Measurements from ENCODE around the gene HOXA5. TPM values are rescaled to one million over a fixed set of nuclear protein-coding genes. Genes with fewer than 3 reads are reported as not detected.

The HOXA5 gene
- total RNA-seq (2014; rRNA removed; shearing (Covaris generic)): 13.1 and 25.2 TPM in 2 replicates

DNA sequence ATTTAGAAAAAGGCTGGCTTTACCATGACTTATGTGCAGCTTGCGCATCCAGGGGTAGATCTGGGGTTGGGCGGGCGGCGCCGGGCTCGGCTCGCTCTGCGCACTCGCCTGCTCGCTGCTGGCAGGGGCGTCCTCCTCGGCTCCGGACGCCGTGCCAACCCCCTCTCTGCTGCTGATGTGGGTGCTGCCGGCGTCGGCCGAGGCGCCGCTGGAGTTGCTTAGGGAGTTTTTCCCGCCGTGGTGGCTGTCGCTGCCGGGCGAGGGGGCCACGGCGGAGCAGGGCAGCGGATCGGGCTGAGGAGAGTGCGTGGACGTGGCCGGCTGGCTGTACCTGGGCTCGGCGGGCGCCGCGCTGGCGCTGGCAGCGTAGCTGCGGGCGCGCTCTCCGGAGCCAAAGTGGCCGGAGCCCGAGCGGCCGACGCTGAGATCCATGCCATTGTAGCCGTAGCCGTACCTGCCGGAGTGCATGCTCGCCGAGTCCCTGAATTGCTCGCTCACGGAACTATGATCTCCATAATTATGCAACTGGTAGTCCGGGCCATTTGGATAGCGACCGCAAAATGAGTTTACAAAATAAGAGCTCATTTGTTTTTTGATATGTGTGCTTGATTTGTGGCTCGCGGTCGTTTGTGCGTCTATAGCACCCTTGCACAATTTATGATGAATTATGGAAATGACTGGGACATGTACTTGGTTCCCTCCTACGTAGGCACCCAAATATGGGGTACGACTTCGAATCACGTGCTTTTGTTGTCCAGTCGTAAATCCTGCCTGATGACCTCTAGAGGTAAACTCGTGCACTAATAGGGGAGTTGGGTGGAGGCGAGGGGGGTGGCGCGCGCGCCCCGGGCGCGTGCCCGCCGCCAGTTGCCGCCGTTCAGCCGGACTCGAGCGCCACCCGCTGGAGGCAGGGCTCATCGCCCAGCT lies at the start of gene HOXA5:
Gene HOXA5 (minus strand): TSS at position 659 of the 927 bp plus-strand sequence. CDS start 74 bp downstream, at position 585.

DNA sequence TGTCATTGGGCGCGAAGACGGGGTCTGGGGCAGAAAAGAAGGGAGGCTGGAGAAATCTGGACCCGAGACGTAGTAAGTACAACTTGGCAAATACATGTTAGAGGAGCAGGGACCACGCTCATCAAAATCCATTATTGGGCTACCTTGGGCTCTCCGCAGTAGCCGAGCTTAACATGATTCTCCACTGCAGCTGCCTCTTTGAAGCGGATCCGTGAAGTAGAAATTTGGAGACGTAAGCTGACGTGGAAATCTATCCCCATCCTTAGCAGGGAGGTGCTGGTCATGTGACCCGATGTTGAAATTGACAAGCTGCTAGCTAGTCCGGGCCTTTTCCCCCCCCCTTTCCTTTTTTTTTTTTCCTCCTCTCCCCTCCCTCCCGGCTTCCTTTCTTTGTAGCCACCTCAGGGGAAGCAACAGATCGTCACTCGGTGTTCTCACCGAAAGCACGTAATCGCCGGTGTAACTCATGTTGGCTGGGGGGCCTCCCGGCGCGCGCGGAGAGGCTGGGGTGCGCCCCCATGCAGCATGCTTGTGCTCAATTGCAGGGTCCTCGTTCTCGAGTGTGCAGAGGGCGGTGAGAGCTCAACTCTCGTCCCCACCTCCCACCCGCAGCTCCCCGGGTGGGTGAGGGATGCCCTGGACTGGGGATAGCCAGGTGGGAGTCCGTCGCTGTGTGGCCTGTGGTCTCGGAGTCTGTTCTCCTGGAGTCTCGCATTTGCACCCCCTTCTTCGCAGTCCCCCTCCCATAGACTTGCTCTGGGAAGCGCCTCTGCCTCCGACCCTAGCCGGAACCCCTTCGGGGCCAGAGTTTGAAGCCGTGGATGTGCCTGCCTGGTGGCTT lies 41.8 kb upstream of the HOXA5 start, which contains the start of gene HOXA11:
Gene HOXA11 (minus strand): TSS at position 220 of the 841 bp plus-strand sequence. CDS start 88 bp downstream, at position 132.

DNA sequence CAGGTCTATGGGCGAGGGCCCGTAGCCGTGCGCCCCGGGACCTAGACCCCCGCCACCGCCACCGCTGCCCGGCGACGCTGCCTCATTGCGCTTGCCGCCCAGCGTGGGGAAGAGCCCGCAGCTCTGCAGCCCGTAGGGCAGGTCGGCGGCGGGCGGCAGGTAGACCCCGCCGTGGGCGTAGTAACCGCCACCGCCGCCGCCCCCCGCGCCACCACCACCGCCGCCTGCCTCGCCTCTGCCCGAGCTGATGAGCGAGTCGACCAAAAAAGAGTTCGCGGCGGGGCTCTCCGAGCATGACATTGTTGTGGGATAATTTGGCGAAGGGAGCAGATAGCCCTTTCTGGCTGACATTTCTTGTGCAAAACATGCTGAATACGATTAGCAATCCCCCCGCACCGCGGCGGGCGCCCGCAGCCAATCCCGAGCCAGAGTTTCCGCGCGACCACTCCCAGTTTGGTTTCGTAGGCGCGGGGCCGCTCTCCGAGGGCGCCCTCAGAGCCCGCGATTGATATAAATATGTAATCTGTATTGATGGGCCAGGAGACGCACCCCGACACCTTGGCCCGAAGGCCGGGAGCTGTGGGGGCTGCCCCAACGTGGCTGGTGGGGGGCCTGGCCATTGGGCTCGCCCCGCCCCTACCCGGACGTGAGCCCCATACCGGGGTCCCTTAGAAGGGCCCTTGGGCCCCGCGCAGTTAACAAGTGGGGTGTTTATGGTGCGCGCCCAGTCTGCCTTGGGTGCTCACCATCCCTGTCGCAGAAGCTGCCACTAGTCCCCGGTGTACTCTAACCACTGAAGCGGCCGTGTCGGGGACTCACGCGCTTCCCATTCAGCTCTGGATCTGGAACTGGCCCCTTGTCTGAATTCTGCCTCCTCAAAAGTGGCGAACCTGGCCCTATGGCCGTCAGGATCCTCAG lies 30.7 kb upstream of the HOXA5 start, which contains the start of gene HOXA10:
Gene HOXA10 (minus strand): TSS at position 365 of the 918 bp plus-strand sequence. CDS start 14 bp downstream, at position 351.

DNA sequence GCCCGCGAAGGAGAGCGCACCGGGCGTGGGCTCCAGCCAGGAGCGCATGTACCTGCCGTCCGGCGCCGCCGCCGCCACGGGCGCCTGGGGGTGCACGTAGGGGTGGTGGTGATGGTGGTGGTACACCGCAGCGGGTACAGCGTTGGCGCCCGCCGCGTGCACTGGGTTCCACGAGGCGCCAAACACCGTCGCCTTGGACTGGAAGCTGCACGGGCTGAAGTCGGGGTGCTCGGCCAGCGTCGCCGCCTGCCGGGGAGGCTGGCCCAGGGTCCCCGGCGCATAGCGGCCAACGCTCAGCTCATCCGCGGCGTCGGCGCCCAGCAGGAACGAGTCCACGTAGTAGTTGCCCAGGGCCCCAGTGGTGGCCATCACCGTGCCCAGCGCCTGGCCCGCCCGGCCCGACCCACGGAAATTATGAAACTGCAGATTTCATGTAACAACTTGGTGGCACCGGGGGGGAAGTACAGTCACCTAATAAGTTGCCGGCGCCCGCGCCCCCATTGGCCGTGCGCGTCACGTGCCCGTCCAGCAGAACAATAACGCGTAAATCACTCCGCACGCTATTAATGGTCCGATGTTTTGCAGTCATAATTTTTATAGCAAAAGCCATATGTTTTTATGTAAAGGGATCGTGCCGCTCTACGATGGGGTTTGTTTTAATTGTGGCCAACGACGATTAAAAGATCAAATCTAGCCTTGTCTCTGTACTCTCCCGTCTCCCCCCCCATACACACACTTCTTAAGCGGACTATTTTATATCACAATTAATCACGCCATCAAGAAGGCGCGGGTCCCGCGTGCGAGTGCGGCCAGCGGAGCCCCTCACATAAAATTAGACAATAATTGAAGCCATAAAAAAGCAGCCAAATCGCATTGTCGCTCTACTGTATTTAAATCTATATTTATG lies 21.9 kb upstream of the HOXA5 start, which contains the start of gene HOXA9:
Gene HOXA9 (minus strand): TSS at position 449 of the 907 bp plus-strand sequence. CDS start 80 bp downstream, at position 369.

DNA sequence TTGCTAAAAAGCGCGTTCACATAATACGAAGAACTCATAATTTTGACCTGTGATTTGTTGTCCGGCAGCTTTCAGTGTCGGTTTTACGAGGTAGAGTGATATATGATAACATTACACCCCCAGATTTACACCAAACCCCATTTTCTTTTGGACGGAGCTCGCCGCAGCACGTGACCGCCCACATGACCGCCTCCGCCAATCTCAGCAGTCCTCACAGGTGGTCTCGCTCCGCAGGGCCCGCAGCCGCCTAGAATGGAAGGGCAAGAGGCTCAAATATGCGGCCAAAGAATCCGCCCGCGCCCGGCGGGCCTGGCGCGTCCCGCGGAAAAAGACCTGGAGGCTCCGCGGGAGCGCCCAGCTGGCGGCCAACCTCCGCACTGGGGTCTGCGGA lies 13.0 kb upstream of the HOXA5 start, which contains the start of gene HOXA7:
Gene HOXA7 (minus strand): TSS at position 168 of the 391 bp plus-strand sequence. CDS start 130 bp downstream, at position 38.

DNA sequence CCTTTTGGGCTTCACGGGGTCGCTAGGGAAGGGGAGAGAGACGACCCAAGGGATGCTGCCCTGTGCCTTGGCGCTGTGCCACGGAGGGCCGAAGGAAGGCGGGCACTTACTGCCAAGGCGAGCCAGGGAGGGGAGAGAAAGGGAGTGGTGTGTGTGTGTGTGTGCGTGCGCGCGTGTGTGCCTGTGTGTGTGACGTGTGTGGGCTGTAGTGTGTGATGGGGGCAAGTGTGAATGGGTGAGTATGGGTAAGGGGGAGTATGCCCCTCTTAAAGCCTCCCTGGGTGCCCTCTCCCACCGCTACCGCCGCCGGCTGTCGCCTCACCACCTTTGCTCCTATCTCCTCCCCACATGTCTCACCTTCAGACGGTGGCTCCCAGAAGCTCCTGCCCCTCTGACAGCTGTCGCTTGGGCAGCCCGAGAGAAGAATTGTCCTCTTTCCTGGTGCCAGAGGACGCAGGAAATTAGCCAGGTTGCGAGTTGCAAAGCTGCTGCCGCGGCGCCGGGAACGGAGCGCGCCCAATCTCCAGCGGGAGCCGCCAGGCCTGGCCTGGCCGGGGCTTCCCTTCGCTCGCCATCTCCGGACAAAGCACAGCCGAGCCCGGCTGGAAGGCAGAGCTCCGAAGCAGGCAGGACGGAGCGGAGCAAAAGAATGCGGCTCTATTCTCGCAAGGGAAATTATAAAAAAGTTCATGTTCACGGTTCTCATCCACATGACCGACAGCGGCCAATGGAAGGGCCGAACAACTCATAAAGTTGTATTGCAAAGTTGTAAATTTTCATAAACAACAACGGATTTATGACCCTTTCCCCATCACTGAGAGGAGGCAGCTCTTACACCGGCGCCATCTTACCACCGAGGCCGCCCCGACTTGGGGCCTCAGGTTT lies 8.7 kb upstream of the HOXA5 start, which contains the start of gene HOXA3:
Gene HOXA3 (minus strand): TSS at position 653 of the 885 bp plus-strand sequence. CDS start 41,943 bp downstream, outside the sequence.

DNA sequence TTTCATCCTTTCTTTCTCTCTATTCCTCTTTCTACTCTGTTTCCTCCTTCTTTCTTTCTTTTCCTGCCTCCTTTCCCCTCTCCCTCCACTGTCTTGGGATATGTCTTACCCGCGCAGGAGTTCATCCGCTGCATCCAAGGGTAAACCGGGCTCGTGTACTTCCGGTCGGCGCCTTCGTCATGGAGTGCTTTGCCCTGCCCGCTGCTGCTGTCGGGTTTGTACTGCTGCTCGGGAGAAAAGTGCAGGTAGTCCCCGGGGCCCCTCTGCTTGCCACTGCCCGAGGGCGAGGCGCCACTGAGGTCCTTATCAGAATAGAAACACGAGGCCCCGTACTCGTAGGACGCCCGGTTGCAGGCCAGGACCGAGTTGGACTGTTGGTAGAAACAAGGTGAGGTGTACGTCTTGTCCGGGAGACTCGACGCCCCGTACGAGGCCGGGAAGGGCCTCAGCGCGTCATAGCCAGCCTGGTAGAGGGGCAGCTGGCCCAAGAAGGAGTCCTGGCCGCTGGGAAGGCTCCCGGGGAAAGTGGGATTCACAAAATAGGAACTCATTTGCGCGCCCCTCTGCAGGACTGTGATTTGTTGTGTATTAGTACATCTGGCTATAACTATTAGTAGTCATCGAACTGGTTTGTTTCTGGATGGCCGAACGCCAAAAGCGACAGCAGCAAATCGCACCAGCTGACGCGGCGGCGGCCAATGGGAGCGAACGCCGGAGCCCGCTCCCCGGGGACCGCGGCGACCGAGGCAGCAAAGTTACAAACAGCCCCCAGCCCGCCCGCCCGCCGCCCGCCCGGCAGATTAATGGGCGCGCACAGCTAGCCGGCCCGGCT lies 3.9 kb upstream of the HOXA5 start, which contains the start of gene HOXA6:
Gene HOXA6 (minus strand): TSS at position 576 of the 832 bp plus-strand sequence. CDS start 25 bp downstream, at position 551.

DNA sequence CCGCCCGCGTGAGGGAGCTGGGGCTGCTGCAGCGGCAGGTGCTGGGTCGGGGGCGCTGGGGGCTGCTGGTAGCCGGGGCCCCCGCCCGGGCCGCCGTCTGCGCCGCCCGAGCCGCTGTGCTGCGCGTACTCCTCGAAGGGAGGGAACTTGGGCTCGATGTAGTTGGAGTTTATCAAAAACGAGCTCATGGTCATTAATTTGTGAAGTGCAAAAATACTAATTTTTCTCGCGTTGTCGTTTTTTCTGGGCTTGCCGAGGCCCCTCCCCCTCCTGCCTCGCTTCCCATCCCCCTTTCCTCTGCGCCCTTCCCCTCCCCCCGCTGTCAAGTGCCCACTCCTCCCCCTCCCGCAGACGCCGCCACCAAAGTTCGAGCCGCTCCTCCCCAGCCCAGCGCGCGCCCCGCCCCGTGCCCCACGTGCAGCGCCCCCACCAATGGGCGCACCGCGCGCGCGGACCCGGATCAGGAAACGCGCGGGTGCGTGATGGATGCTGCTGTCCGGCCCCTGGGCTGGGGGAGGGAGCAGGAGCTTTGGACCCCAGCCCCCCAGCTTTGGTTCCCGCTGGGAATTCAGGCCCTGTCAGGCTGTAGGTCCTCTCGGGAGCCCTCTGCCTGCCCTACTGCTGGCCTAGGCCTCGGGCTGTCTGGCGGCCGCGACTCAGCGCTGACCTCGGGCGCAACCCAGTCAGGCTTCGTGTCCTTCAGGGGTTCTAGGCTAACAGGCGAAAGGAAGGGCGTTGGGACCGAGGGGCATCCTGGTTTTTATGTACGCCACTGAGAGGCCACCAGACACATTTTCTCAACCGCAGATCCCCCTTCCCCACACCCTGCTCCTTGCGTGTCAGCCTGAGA lies 12.7 kb downstream of the HOXA5 start, which contains the start of gene HOXA4:
Gene HOXA4 (minus strand): TSS at position 218 of the 850 bp plus-strand sequence. CDS start 24 bp downstream, at position 194.

DNA sequence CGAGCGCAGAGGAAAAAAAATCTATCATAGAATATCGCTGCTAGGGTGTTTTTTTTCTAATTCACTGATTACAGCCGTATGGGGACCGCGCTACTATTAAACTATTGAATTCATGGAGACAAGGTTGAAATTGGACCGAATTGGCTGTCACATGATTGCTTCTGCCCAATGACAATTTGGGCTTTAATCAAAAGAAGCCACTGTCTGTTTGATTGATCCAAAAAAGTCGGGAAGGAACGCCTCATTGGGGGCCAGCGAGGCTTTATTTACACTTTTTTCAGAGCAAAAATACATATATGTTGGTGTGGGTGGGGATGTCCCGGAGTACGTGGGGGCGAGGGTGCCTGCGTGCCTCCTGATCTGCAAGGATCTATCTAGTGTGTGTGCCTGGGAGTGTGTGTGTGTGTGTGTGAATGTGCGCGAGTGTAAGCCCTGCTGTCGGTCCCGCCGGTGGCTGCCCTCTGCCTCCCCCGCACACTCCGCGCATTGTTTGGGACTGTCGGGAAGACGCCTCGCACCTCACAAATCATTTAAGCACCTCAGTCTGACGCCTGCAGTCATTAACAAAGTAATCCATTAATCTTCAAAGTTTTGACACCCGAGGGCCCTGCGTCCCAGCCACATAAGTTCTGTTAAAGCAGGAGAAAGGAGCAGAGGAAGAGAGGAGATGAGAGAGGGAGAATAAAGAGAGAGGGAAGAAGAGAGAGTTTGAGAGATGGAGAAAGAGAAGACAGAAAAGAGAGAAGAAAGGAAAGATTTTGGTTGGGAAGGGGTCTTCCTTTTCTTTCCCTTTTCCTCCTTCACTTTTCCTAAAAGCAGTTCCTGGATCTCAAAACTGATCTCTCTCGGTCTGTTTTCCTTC lies 40.7 kb downstream of the HOXA5 start, which contains the start of gene HOXA2:
Gene HOXA2 (minus strand): TSS at position 103 of the 862 bp plus-strand sequence. CDS start 183 bp downstream, outside the sequence.

DNA sequence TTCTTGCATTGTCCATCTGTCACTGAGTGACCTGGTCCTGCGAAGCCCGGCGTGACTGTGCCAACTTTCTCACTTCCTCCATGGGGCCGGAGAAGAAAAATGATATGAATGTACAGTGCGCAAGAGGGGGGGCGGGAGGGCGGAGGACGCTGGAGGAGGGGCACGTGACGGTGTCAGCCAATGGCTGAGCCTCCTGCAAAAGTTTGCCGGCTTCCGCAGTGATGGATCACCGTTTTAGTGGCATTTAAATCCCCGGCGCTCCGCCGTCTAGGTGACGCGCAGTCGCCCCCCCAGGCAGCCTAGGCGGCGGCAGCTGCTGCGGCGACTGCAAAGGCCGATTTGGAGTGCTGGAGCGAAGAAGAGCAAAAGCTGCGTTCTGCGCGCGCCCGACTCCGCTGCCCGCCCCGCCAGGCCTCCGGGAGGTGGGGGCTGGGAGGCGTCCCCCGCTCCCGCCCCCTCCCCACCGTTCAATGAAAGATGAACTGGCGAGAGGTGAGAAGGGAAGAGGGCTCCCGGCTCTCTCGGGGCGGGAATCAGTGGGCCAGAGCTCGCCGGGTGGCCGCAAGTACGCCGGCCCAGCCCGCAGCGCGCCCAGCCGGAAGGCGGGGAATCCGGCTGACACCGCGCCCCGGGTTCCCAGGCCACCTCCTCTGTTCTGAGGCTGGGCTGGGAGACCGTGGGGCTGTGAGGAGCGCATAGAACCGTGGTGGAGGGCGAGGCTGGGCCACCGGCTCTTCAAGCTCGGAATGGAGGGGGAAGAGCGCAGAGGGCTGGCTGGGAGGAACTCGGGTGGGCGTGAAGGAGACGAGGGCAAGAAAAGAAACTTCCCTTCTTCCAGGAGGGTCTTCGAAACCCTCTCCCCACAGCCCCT lies 47.3 kb downstream of the HOXA5 start, which contains the start of gene HOXA1:
Gene HOXA1 (minus strand): TSS at position 104 of the 871 bp plus-strand sequence. CDS start 88 bp downstream, at position 16.

